ENCODE results near the gene SPTBN1.
A peak's percentile ranks its signal among the peaks of the same experiment; 100 is the strongest.

SPTBN1 gene

GRCh38 chr2:54585136-54585733, 129.1 kb downstream of the SPTBN1 start:
- peaks cover 93% of the 10 kb centered on the region for H3K4me1 ChIP-seq (ENCODE audit: insufficient read depth, low read length, poor library complexity, severe bottlenecking)
- H3K4me3 ChIP-seq (ENCODE audit: low read length, poor library complexity, severe bottlenecking), result peak overlapping the region; percentile 53
- H4K20me1 ChIP-seq (ENCODE audit: insufficient read depth, low read length, poor library complexity, severe bottlenecking), result peaks cover 61% of the 10 kb centered on the region
- peak overlapping the region; percentile 64 for H3K4me2 ChIP-seq (ENCODE audit: low read depth, low read length, poor library complexity, severe bottlenecking)
- no peaks in the 10 kb centered on the region for H3K36me3 ChIP-seq (ENCODE audit: insufficient read depth, low read length)
- H3K9me2 ChIP-seq (replicated peaks; ENCODE audit: low read depth, low read length), result no peaks in the 10 kb centered on the region
- peaks cover 25% of the 10 kb centered on the region for H3F3A ChIP-seq (ENCODE audit: low read depth)
- no peaks in the 10 kb centered on the region for H3K9me3 ChIP-seq (ENCODE audit: insufficient read depth, low read depth, low read length)
- H3K79me2 ChIP-seq (ENCODE audit: insufficient read depth, low read length), result peaks cover 94% of the 10 kb centered on the region
- H2AFZ ChIP-seq (ENCODE audit: low read length), result no peak overlapping the region
- no peaks in the 10 kb centered on the region for H3K27me3 ChIP-seq (ENCODE audit: insufficient read depth, low read length, poor library complexity, severe bottlenecking)
- peak overlapping the region; percentile 0 for H3K9ac ChIP-seq (ENCODE audit: low read depth, low read length, poor library complexity, severe bottlenecking)
- no peak for TF ChIP-seq EZH2phosphoT487 (IDR thresholded peaks at IDR 0.05; ENCODE audit: borderline replicate concordance)
- TF ChIP-seq, protein P1, sequence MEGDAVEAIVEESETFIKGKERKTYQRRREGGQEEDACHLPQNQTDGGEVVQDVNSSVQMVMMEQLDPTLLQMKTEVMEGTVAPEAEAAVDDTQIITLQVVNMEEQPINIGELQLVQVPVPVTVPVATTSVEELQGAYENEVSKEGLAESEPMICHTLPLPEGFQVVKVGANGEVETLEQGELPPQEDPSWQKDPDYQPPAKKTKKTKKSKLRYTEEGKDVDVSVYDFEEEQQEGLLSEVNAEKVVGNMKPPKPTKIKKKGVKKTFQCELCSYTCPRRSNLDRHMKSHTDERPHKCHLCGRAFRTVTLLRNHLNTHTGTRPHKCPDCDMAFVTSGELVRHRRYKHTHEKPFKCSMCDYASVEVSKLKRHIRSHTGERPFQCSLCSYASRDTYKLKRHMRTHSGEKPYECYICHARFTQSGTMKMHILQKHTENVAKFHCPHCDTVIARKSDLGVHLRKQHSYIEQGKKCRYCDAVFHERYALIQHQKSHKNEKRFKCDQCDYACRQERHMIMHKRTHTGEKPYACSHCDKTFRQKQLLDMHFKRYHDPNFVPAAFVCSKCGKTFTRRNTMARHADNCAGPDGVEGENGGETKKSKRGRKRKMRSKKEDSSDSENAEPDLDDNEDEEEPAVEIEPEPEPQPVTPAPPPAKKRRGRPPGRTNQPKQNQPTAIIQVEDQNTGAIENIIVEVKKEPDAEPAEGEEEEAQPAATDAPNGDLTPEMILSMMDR (conservative IDR thresholded peaks at IDR 0.05; ENCODE audit: low read length), result no peak

GRCh38 chr2:54586062-54586461, 129.9 kb downstream of the SPTBN1 start:
- Histone ChIP-seq H3F3A (ENCODE audit: low read depth) (peaks cover 23% of the 10 kb centered on the region), H3K9ac (ENCODE audit: low read depth, low read length, poor library complexity, severe bottlenecking) (no peak overlapping the region), H3K9me2 (replicated peaks; ENCODE audit: low read depth, low read length) (no peaks in the 10 kb centered on the region), H2AFZ (ENCODE audit: low read length) (no peak overlapping the region), H4K20me1 (ENCODE audit: insufficient read depth, low read length, poor library complexity, severe bottlenecking) (peaks cover 63% of the 10 kb centered on the region), H3K36me3 (ENCODE audit: insufficient read depth, low read length) (no peaks in the 10 kb centered on the region), H3K4me2 (ENCODE audit: low read depth, low read length, poor library complexity, severe bottlenecking) (peak overlapping the region; percentile 64), H3K27me3 (ENCODE audit: insufficient read depth, low read length, poor library complexity, severe bottlenecking) (no peaks in the 10 kb centered on the region), H3K4me3 (ENCODE audit: low read length, poor library complexity, severe bottlenecking) (peak overlapping the region; percentile 53), H3K4me1 (ENCODE audit: insufficient read depth, low read length, poor library complexity, severe bottlenecking) (peaks cover 97% of the 10 kb centered on the region), H3K9me3 (ENCODE audit: insufficient read depth, low read depth, low read length) (no peaks in the 10 kb centered on the region), H3K79me2 (ENCODE audit: insufficient read depth, low read length) (peaks cover 94% of the 10 kb centered on the region)
- TF ChIP-seq EZH2phosphoT487 (IDR thresholded peaks at IDR 0.05; ENCODE audit: borderline replicate concordance), result no peak
- TF ChIP-seq, protein P1 (conservative IDR thresholded peaks at IDR 0.05; ENCODE audit: low read length), result no peak

DNA sequence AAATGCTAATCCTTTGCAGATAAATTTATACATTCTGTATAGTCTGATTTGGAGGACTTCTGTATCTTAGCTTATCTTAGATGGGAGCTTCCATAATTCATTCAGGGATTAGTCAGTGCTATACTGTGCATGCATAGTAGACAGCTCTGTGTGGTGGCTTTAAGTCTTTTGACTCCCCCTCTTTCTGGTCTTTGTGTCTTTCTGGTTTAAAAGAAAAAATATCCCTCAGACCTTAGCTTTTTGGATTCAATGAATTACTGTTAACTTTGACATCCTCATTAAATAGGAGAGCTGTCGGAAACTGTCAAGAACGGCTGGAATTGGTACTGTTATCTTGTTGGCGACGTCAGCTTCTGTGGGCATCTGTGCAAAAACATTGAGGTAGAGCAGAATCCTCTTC, 130.4 kb downstream of the SPTBN1 start:
- Histone ChIP-seq H2AFZ (ENCODE audit: low read length) (no peak overlapping the region), H3K4me2 (ENCODE audit: low read depth, low read length, poor library complexity, severe bottlenecking) (peak overlapping the region; percentile 77), H3K36me3 (ENCODE audit: insufficient read depth, low read length) (no peaks in the 10 kb centered on the region; the same call in 1 of the 2 replicates), H3K4me3 (ENCODE audit: low read length, poor library complexity, severe bottlenecking) (no peak overlapping the region), H3K27me3 (ENCODE audit: insufficient read depth, low read length, poor library complexity, severe bottlenecking) (no peaks in the 10 kb centered on the region), H3K4me1 (ENCODE audit: insufficient read depth, low read length, poor library complexity, severe bottlenecking) (peaks cover 97% of the 10 kb centered on the region), H4K20me1 (ENCODE audit: insufficient read depth, low read length, poor library complexity, severe bottlenecking) (peaks cover 62% of the 10 kb centered on the region), H3K9ac (ENCODE audit: low read depth, low read length, poor library complexity, severe bottlenecking) (peak overlapping the region; percentile 75), H3K9me2 (replicated peaks; ENCODE audit: low read depth, low read length) (no peaks in the 10 kb centered on the region), H3F3A (ENCODE audit: low read depth) (peaks cover 19% of the 10 kb centered on the region), H3K9me3 (ENCODE audit: insufficient read depth, low read depth, low read length) (no peaks in the 10 kb centered on the region), H3K79me2 (ENCODE audit: insufficient read depth, low read length) (peaks cover 94% of the 10 kb centered on the region)
- TF ChIP-seq, protein P1 (conservative IDR thresholded peaks at IDR 0.05; ENCODE audit: low read length), result no peak
- TF ChIP-seq EZH2phosphoT487 (IDR thresholded peaks at IDR 0.05; ENCODE audit: borderline replicate concordance), result no peak
